Measurements from ENCODE around the gene MALAT1.
A peak's percentile ranks its signal among the peaks of the same experiment; 100 is the strongest.
"Not testable (repeated sequence)": the region's sequence is repeated elsewhere in the genome, so short reads cannot be mapped to it uniquely, and the experiment has no call there.

The MALAT1 gene

GRCh38 chr11:65498977-65499712 is at the start of gene MALAT1:
TSS of gene MALAT1 (plus strand) at chr11:65499045.
- peak; percentile 97 for DNase-seq

GRCh38 chr11:65451301-65451700 is 47.5 kb upstream of the MALAT1 start:
- DNase-seq: not testable (repeated sequence)

GRCh38 chr11:65452259-65452658 is 46.6 kb upstream of the MALAT1 start:
- not testable (repeated sequence) for DNase-seq

GRCh38 chr11:65452806-65453490 is 45.9 kb upstream of the MALAT1 start:
- DNase-seq: no peak

GRCh38 chr11:65454311-65454695 is 44.5 kb upstream of the MALAT1 start:
- DNase-seq: no peak

GRCh38 chr11:65454696-65455456 is 44.0 kb upstream of the MALAT1 start:
- peak; percentile 86 for DNase-seq

GRCh38 chr11:65456418-65456817 is 42.4 kb upstream of the MALAT1 start:
- DNase-seq: no peak

- no peak for DNase-seq
Observed at GRCh38 chr11:65459552-65459951, 39.3 kb upstream of the MALAT1 start.

GRCh38 chr11:65465471-65465870 is 33.4 kb upstream of the MALAT1 start:
- DNase-seq: not testable (repeated sequence)

- not testable (repeated sequence) for DNase-seq
Observed at GRCh38 chr11:65467306-65467705, 31.5 kb upstream of the MALAT1 start.

- DNase-seq: peak; percentile 75
Observed at GRCh38 chr11:65468874-65469333, 29.9 kb upstream of the MALAT1 start.

GRCh38 chr11:65470433-65471049 is 28.3 kb upstream of the MALAT1 start:
- DNase-seq: no peak

- DNase-seq: peak; percentile 47
Observed at GRCh38 chr11:65471447-65471891, 27.4 kb upstream of the MALAT1 start.

GRCh38 chr11:65472588-65473277 is 26.1 kb upstream of the MALAT1 start:
- not testable (repeated sequence) for DNase-seq

- no peak for DNase-seq
Observed at GRCh38 chr11:65473278-65473860, 25.5 kb upstream of the MALAT1 start.

GRCh38 chr11:65474864-65475263 is 24.0 kb upstream of the MALAT1 start:
- no peak for DNase-seq

GRCh38 chr11:65476632-65477148 is 22.2 kb upstream of the MALAT1 start:
- no peak for DNase-seq

GRCh38 chr11:65477149-65477965 is 21.5 kb upstream of the MALAT1 start:
- peak; percentile 89 for DNase-seq

GRCh38 chr11:65478388-65479183 is 20.3 kb upstream of the MALAT1 start:
- DNase-seq: no peak
